Measurements from ENCODE around the gene NBPF9. TPM values are rescaled to one million over a fixed set of nuclear protein-coding genes. Genes with fewer than 3 reads are reported as not detected.
A peak's percentile ranks its signal among the peaks of the same experiment; 100 is the strongest.
"Not testable (repeated sequence)": the region's sequence is repeated elsewhere in the genome, so short reads cannot be mapped to it uniquely, and the experiment has no call there.

Gene NBPF9
- polyA plus RNA-seq (ENCODE audit: insufficient read length in 4 of 4), result 10 to 100 TPM; 48.6 to 59.2 (median 55.6) TPM

GRCh38 chr1:149103109-149104081 is at the start of gene NBPF9:
NBPF9 (minus strand) TSS chr1:149103551; CDS start chr1:149082139, 21,412 bp downstream.
- peak in 1 of 4 donors; percentile 1 for DNase-seq (ENCODE audit: low read depth in 4 of 4, low spot score in 3 of 4)

DNA sequence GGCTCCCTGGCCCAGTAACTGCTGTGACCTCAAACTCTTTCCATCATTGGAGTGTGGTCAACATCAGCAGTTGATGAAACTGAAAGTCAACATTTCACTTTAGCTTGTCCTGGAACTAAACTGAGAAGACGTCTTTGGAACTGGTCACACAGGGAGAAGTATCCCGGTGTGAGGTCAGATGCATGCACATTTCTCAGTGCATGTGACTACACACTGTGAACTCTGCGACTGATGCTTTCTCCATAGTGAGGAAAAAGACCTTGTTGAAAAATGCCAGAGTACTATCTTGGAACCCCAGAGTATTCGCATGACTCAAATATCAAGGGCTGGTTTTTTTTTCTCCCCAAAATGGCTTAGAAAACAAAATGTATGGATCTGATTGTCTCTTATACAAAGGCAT is 46.6 kb upstream of the NBPF9 start:
- DNase-seq (ENCODE audit: low read depth in 4 of 4, low spot score in 3 of 4), result not testable (repeated sequence)

- DNase-seq (ENCODE audit: low read depth in 4 of 4, low spot score in 3 of 4), result not testable (repeated sequence)
Observed at GRCh38 chr1:149137585-149137984, 34.2 kb upstream of the NBPF9 start.

GRCh38 chr1:149130938-149131337 is 27.6 kb upstream of the NBPF9 start:
- not testable (repeated sequence) for DNase-seq (ENCODE audit: low read depth in 4 of 4, low spot score in 3 of 4)

GRCh38 chr1:149129245-149129644 is 25.9 kb upstream of the NBPF9 start:
- DNase-seq (ENCODE audit: low read depth in 4 of 4, low spot score in 3 of 4), result not testable (repeated sequence)

- DNase-seq (ENCODE audit: low read depth in 4 of 4, low spot score in 3 of 4), result not testable (repeated sequence)
Observed at GRCh38 chr1:149126555-149127145, 23.3 kb upstream of the NBPF9 start.

DNA sequence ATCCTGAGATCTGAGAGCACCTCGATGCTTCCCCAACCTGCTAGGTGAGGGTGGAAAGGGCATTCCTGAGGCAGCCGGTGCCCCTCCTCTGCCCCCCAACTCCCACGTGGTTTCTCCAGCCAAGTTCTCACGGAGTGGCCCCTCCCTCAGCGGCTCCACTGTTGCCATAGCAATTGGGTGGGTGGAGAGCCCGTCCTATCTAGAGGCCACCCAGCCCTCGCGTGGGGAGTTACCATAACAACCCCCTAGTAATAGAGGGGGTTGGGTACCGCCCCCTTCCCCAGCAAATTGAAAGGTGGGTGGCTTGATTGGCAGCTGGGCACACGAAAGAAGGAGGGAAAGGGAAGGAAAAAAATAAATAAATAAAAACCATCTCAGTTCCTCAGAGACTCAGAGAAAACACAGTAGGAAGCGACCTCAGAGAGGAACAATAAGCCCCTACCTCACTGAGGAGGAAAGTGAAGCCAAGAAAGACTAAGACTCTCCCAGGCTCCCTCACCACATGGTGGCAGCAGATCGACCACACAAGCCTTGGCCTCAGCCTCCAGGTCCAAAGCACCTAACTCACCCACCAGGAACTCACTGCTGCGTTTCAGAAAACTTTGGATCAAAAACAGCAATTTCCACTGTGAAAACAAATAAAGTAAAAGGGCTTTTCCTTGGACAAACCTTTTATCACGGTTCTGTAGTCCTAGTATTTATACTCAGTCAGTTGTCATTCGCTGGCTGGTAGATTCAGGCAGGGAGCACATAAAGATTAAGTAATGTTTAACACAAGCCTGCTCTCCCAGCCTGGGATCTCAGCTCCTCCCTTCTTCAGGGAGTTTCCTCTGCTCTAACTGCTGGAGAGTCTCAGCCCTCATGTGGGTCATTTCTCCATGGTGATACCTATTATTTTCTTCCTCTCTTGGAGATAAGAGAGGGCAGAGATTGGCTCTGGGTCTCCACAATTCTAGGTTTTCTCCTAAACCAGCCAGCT is 20.9 kb upstream of the NBPF9 start:
- DNase-seq (ENCODE audit: low read depth in 4 of 4, low spot score in 3 of 4), result not testable (repeated sequence)

DNA sequence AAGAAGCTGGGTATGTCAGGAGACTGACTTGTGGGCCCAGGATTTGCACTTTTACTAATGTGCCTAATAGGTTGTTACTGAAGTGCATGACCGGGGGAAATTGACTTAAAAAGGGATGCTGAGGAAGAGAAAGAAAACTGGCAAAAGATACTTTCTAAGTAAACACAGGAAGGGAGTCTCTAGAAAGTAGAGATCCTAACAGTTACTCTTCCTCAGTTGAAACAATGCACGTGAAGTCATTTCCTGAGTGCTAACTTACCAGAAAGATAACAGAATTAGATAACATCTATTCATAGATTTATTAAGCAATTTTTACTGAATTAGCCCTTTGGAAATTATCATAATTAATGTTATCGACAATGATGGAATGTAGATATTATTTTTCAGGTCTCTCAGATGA is 9.5 kb upstream of the NBPF9 start:
- DNase-seq (ENCODE audit: low read depth in 4 of 4, low spot score in 3 of 4), result not testable (repeated sequence)

DNA sequence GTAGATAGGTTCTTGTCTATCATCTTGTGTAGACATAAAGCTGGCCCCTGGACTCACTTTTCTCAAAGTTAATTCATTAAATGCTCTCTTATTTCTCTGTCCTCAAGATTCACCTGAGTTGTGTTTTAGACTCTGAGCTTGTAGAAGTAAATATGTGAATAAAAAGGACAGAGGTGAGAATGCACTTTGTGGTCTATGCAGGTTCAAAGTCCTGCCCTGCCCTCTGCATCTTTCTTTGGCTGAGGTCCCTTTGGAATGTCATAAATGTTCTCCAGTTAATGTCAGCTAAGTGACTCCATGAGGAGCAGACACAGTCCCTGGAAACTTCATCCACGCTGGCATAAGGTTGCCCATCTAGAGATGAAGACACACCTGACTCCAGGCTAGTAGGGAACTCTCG is 7.0 kb upstream of the NBPF9 start:
- DNase-seq (ENCODE audit: low read depth in 4 of 4, low spot score in 3 of 4), result not testable (repeated sequence)

DNA sequence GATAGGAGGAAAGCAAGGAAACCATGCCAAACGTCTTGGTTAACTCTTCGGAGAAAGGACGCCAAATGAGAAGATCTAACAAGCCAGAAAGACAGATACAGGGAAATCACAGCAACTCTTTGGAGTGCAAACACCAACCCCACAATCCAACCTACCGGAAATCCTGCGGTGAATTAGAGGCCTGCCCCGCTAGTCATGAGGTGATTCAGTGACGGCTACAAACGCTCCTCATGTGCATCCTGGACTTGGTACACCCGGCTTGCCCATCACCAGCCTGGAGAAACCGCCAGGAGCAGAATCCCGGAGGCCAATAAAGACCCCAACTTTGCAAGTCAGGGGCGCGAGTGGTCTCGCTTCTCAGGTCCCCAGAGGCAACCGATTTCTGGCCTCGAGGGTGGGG is 777 bp downstream of the NBPF9 start:
- not testable (repeated sequence) for DNase-seq (ENCODE audit: low read depth in 4 of 4, low spot score in 3 of 4)

- DNase-seq (ENCODE audit: low read depth in 4 of 4, low spot score in 3 of 4), result not testable (repeated sequence)
Observed at GRCh38 chr1:149098276-149098675, 5.1 kb downstream of the NBPF9 start.

GRCh38 chr1:149093155-149093554 is 10.2 kb downstream of the NBPF9 start:
- DNase-seq (ENCODE audit: low read depth in 4 of 4, low spot score in 3 of 4), result not testable (repeated sequence)

- not testable (repeated sequence) for DNase-seq (ENCODE audit: low read depth in 4 of 4, low spot score in 3 of 4)
Observed at GRCh38 chr1:149075505-149076127, 27.7 kb downstream of the NBPF9 start.

- DNase-seq (ENCODE audit: low read depth in 4 of 4, low spot score in 3 of 4), result not testable (repeated sequence)
Observed at GRCh38 chr1:149064611-149065010, 38.7 kb downstream of the NBPF9 start.

DNA sequence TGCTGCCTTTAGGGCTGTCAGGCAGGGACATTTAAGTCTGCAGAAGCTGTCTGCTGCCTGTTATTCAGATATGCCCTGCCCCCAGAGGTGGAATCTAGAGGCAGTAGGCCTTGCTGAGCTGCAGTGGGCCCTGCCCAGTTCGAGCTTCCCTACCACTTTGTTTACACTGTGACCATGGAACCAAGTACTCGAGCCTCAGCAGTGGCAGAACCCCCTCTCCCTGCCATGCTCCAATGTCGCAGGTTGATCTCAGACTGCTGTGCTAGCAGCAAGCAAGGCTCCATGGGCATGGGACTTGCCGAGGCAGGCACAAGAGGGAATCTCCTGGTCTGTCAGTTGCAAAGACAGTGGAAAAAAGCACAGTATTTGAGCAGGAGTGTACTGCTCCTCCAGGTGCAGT is 60.3 kb downstream of the NBPF9 start:
- DNase-seq (ENCODE audit: low read depth in 4 of 4, low spot score in 3 of 4), result not testable (repeated sequence)

- DNase-seq (ENCODE audit: low read depth in 4 of 4, low spot score in 3 of 4), result not testable (repeated sequence)
Observed at GRCh38 chr1:149033916-149034315, 69.4 kb downstream of the NBPF9 start.

DNA sequence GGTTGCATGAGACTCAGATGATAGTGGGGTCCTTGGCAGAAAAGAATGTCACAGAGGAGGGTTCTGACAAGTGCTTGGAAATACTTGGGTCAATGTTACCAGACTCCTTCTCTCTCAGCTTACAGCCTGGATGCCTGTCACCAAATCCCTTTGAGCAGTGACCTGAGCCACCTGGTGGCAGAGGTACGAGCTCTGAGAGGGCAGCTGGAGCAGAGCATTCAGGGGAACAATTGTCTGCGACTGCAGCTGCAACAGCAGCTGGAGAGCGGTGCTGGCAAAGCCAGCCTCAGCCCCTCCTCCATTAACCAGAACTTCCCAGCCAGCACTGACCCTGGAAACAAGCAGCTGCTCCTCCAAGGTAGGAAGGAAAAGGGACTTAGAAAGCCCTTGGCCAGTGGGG is 79.0 kb downstream of the NBPF9 start:
- DNase-seq (ENCODE audit: low read depth in 4 of 4, low spot score in 3 of 4), result not testable (repeated sequence)

GRCh38 chr1:149018577-149018976 is 84.8 kb downstream of the NBPF9 start:
- DNase-seq (ENCODE audit: low read depth in 4 of 4, low spot score in 3 of 4), result not testable (repeated sequence)

GRCh38 chr1:149016626-149017025 is 86.7 kb downstream of the NBPF9 start:
- not testable (repeated sequence) for DNase-seq (ENCODE audit: low read depth in 4 of 4, low spot score in 3 of 4)

DNA sequence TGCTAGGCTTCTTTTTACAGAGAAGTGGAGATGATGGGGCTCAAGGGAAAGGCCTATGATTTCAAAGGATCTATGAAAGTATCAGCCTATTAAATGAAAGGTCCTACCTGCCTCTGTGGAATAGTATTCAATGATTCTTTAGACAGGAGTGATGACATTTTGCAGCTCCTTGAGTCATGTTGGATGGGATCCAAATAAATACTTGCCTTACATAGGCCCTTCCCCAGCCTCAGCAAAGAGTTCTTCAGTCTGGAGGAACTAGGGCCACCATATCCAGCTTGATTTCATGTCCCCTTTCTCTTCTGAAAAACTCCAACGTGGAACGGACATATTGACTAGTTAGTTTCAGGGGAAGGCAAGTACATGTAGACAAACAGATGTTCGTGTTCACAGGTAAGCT is 87.8 kb downstream of the NBPF9 start:
- DNase-seq (ENCODE audit: low read depth in 4 of 4, low spot score in 3 of 4), result not testable (repeated sequence)
